ENCODE measurements around the gene DGKB.
A peak's percentile ranks its signal among the peaks of the same experiment; 100 is the strongest.

DGKB gene

DNA sequence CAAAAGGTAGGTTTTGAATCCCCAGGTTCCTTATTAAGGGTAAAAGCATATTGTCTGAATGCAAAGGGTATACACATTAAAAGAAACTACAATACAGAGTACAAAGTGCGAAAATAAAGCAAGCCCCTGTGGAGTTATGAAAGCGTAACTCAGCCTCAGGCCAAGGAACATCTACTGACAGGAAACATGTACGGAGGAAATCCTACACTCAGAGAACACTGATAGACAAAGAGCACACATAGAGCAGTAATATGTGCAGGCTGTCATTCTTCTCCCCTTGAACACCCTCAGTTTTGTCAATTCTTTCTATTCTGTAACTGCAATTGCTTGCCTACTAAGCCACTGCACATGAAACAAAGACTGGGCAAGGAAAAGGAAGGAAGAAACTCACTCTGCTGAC, 150.2 kb downstream of the DGKB start:
- no peak for DNase-seq

DNA sequence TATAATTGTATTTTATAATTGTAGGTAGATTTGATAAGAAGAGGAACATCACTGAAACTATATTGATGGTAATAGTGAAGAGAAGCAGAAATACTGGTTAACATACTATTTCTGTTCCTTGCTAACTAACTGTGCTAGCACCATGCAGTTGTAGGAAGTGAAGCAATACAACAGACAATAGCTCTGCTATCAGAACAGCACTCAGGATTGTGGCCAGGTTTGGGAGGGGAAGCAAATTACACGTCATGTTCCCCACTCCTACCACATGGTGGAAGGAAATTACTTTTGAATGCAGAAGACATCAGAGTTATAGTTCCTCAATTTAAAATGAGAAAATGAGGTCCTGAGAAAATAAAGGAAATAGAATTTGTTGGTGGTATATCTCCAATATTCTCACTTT, 151.1 kb downstream of the DGKB start:
- no peak for DNase-seq

DNA sequence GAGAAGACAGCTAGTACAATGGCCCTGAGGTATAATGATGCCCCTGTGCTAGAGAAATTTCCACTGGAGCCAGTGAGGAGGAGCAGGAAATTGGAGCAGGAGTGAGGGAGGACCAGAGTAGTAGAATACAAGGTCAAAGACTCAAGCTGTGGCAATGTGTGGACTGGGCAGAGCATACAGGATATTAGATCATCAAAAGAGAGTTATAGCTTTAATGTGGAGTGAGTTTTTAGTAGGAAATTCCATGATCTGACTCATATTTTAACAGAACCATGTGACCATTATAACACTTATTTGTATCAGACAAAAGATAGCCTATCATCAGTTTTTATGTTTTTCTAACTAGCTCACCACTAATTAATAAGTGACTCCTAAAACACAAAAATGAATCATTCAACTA, 154.1 kb downstream of the DGKB start:
- DNase-seq = no peak

DNA sequence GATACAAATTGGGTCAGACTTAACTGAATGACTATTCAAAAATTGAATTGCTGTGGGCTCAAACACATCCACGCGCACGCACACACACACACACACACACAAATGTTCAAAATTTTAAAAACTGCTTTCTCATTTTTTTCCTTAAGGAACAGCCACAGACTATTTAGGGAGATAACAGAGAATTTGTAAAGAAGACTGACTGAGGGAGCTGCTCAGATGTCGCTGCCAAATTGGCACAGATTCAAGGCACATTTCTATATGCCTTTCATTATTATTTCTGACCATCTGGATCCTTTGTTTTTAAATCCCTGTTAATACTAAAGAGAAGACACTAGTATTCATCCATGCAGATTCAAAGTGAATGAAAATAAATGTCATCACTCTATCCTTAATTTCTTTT, 154.8 kb downstream of the DGKB start:
- DNase-seq = no peak

DNA sequence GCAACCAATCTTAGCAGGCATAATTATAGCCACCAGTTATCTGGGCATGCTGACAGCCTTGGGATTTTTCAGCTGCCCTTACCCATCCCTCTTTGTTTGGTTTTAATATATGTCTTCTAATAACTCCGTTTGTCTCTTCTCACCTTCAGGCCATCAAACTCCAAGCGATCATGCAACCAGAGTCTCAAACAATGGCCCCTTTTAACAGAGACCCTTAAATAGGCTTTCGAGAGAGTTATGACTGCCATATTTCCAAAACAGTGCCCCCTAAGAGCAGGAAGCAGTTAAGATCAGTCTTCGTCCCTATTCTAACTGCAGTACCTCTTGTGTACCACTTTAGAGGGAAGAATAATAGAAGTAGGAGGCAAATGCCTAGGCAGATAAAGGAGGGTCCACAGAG, 157.5 kb downstream of the DGKB start:
- no peak for DNase-seq

DNA sequence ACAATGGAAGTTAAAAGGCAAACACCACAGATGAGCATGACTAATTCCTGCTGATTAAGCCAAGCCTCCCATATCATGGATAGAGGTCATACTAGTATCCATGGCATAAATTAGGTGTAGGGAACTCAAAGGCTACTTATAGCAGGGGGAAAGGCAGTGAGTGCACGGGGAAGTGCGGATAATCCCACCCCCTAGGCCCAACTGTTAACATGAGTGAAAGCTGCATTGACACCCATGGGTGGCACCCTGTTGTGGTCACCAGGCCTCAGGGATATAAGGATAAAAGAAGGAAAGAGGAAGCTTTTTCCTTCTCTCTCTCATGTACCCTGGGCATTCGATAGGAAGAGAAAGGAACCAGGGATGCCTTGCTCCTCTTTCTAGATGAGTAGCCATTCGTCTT, 161.9 kb downstream of the DGKB start:
- no peak for DNase-seq

DNA sequence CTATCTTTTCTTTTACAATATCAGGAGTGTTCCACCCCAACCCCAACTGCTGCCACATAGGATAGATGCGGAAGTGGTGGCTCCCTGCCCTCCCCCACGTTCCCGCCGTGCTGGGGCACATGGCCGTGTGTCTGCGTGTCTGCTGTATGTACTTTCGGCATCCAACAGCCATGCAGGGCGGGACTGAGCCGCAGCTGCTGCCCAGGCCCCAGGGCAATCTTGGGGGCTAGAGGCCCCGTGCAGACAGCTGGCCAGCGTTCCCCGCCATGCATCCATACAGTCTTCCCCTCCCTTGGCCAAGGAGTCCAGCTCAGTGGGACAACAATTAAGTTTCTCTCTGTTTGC, 162.7 kb downstream of the DGKB start:
- DNase-seq = no peak

DNA sequence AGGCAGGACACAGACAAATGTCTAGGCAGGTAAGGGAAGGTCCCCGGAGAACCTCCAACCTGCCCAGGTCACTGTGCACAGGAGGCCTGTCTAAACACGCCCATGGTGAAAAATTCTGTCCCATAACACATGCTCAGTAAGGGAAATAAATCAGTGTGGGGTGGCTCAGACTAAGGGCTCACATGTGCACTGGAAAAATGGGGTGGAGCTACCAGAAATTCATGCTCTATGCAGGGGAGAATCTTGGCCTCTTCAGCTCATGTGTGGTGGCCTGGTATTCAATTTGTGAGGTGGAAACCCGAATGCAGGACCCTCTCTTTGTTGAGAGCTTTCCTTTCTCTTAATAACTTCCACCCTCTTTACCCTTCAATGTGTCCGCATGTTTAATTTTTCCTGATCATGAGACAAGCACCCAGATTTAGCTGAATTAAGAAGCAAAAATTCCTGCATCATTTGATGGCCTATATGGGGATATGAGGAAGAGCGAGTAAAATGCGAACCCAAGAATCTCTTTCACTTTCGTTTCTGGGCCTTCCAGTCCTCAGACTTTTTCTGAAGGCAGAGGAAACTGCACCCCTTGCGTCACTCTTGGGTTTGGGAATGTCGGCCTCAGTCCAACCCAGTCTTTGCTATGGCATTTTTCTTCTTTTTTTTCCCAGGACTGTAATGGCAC, 163.2 kb downstream of the DGKB start:
- DNase-seq = no peak

DNA sequence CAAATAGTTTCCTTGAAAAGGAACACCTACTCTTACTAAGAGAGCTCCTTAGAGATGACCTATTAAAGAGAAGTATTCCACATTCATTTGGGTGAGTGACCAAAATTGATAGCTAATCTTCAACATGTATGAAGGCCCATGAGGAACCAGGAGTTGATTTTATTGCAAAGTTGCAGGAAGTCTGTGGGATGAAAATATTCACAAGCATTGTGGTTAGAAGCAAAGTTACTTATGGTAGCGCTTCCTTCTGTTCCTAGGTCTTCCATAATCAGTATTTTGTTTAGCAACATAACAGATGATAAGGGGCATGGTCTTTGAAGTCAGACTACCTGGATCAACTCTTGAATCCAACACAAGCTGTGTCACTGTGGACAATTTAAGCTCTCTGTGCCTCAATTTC, 164.5 kb downstream of the DGKB start:
- no peak for DNase-seq

DNA sequence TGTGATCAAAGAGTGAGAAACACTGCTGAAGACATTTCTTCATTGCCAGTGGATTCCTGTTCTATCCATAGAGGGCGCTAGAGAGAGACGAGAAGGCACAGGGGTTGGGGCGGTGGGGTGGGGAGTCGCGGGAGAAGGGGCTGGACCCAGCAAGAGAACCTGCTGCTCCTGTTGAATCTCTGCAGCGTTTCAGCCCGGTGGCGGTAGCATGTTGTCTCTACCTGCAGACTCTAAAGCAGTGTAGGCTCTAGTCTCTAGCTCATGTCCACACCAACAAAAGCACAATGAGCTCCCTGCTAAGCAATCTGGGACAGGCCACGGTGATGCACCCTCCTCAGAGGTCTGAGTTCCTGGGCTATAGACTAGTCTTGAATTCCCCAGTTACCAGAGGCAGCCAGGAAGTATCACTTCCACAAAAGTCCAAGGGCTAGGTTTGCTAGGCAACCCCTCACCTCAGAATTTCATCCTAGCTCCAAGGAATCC, 167.7 kb downstream of the DGKB start:
- DNase-seq = no peak

DNA sequence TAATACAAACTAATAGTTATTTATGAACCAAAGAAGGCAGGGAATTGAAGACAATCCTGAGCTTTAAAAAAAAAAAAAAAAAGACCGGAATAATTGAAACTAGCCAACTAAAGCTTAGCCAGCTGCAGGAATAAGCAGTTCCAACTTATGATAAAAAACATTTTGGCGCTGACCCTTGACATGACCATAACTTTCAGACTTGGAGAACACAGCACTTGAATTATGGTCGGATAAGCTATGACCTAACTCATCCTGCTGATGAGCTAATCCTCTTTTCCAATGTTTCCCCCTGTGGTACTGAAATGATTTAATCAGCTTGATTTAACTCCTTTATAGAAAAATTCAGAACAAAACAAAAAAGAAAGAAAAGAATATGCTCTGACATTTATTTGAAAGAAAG, 181.8 kb downstream of the DGKB start:
- no peak for DNase-seq

DNA sequence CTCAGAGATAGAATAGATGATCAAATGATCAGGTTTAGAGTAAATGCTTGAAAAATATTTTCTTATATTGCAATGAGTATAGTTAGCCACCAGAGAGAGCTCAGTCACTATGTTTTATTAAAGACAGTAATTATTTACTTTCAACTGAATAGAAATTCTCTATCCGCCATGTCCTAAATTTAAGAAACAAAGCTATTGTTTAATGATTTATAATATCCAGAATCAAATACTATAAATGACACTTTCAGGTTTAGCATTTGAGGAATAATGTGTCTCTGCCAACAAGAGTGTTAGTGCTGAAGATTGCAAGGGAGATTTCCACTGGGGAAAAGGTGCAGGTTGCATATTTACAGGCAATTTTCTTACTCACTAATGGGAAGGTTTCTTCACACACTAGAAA, 184.7 kb downstream of the DGKB start:
- DNase-seq = no peak

DNA sequence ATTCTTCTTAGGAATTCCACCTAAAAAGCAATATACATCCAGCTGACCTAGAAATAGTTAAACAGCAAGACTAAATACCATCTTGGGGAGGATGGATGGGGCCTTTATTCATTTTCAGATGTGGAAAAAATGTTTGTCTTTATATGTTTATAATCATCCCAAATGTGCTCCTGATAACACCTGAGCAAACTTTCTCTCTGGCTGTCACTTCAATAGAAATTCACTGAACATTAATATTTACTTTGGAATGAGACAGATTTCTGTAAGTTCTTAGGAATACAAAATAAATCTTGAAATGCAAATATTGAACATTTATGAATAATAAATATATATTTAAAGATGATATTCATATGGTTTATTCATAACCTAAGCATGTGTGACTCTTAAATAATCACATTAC, 185.4 kb downstream of the DGKB start:
- no peak for DNase-seq

DNA sequence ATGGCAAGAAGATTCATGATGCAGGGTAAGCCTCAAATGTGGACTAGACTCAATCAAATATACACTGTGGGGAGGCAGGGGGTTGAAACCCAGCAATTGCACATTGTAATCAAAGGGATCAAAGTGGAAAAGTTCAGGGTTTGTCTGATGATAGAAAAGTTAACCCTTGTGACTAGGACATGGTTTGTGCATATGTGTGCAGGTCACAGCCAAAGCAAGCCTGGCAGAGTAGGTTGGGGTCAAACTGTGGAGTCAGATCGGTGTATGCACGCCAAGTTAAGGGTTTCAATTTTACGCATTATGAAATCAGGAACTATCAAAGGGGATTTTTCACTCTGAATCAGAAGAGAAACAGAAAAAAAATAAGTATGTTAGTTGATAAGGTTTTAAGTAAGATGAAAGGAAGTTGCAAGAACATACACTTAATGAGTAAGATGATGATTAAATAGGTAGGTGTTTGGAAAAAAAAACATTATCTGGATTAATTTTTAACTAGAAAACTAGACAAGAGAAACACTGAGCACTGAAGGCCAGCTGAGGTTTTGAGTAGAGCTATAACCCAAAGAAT, 188.3 kb downstream of the DGKB start:
- DNase-seq = no peak

DNA sequence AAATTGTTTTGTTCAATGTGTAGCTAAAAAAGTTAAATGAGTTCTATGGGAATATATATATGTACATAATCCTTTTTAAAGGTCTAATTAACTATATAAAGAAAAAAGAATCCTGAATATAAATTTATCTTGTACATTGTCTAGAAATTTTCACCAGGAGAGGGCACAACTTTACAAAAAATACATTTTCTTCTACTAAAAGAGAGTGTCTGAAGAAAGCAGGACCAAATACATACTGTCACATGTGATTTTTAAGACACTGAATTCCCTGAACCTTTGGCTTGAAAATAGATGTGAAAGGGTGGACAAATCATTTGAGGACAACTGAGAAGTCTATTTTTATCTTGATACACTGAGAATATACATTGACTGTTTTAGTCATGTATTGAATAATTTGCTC, 204.3 kb downstream of the DGKB start:
- no peak for DNase-seq

DNA sequence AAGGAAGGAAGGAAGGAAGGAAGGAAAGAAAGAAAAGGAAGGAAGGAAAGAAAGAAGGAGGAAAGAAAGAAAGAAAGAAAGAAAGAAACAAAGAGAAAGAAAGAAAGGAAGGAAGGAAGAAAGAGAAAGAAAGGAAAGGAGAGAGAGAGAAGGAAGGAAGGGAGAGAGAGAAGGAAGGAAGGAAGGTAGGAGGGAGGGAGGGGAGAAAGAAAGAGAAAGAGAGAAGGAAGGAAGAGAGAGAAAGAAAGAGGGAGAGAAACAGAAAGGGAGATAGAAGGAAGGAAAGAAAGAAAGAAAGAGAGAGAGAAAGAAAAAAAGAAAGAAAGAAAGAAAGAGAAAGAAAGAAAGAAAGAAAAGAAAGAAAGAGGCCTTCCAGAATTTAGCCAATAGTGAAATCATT, 204.9 kb downstream of the DGKB start:
- no peak for DNase-seq

DNA sequence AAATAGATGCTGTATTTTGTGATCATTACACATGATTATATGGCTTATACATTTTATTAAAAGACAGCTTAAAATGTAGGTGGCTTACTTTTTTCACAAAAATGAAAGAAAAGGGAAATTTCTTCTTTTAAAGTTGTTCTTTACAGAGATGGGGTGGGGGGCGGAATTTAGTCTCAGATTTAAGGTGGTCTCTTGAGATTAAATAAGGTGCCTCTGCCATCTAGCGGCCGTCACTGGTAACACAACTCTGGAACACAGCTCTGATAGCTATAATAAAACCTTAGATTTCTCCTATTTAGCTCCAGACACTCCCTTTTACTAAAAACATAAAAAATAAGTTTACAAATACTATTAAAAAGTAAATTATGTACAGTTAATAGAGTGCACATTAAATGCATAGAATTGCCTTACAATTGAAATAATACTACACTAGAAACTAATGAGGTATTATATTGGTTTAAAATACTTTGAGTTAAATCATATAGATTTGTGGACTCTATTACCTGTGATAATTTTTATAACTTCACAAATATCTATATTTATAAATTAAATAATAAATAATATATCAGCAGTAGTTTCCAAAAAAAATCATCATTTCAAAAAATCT, 210.9 kb downstream of the DGKB start:
- DNase-seq = peak; percentile 36

DNA sequence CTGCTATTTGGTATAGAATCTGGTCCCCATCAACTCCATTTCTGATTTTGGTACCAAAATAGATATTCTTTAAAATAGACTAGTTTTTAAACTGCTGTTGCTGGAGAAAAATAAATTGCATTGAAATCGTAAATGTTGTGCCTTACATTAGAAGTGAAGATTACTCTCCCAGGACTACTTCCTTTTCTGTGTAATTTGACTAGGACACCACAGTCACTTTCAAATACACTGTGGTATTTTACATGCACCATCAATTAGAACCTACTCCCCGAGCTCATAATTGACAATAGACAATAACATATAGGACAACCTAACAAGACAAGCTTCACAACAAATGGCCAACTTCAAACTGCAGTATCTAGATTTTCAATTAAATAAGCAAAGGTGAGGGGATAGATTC, 211.5 kb downstream of the DGKB start:
- DNase-seq = no peak

DNA sequence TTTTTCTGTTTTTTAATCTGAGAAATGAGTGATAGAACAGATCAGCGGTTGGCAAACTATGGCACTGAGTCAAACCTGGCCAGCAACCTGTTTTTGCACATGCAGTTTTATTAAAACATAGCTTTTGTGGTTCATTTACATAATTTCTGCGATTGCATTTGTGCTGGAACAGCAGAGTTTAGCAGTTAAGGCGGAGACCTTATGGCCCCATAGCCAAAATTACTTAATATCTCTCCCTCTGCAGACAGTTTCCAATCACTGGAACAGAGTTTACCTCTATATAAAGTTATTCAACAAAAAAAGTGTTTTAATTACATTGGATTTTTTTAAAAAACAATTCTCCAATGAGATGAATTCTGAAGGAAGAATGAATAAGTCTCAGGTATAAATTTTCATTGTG, 212.1 kb downstream of the DGKB start:
- no peak for DNase-seq

DNA sequence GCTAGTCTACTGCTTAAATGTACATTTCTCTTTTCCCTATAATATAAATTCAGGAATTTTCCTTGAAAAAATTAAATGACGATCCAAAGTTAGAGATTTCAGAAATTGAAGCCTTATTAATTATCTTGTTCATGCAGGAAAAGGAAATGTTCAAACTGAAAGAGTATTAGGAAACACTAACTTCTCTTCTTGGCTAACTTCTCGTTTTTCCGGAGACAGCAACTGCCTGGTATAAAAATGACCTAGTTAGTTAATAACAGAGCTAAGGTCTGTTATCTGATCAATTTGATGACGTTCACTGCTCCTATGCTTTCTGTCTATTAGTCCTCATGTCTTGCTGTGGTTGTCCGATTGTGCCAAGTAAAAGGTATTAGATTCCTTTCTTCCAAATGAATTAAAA, 212.5 kb downstream of the DGKB start:
- no peak for DNase-seq

DNA sequence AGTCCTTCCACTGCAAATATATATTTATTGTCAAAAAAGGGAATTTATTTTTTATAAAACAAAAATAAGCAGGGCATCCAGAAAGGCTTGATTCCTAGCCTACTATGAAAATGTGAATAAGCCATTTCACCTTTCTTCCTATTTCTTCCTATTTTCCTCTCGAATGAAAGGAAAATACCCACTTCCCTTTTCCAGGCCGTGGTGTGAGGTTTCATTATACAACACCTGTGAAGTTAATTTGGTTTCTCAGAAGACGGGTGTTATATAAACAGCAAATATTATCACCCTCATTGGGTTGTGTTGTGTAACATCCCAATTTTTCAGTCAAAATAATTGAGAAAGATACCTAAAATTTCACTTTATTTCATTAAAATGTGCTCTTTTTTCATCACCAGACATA, 214.3 kb downstream of the DGKB start:
- DNase-seq = no peak

DNA sequence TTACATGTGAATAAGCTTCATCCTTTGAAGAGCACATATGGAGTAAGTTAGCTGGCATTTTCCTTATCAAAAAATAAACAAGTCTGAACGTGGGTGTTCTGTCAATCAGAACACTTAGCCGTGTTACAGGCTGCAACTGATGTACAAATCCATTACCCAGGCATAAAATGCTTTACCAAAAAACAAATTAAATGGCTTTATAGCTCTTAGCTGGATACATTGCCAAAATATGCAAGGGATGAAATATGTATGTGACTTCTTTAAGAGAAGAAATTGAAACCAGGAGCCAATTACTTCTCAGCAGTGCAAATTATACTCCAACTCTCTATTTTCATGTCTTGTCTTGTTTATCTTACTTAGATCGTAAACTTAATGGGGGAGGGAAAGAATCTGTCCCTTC, 214.8 kb downstream of the DGKB start:
- no peak for DNase-seq

DNA sequence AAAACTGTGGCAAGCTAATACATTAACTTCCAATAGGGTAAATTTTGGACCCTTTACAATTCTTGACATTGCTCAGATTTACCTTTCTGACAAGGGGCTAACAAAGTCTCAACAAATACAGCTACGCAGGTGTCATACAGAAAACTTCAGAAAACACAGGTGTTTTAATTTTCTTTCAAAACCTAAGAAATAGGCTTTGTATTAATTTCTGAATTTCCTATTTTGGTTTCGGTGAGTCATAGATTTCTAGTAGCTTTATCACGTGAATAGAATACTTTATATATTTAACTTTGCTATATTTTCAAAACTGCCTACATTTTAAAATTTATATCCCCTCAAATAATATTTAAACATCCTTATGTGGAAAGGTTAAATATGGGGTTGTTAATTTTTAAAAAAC, 215.3 kb downstream of the DGKB start:
- DNase-seq = no peak

DNA sequence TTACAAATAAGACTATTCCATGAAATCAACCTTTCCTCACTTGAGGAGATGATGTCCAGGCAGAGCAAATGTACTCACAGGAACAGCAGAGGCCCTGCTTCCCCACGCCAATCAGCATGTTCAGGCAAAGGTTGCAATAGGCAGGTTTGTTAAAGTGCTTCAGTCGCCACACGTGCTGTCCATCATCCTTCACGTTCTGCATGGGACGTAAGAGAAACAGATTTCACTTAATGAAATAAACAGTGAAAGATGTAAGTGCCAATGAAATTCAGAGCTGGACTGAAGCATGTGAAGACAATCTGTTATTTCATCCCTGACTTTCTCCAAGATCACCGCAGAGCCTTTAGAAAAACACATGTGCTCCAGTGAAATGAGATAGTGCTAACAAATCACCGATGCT, 217.4 kb downstream of the DGKB start:
- no peak for DNase-seq

DNA sequence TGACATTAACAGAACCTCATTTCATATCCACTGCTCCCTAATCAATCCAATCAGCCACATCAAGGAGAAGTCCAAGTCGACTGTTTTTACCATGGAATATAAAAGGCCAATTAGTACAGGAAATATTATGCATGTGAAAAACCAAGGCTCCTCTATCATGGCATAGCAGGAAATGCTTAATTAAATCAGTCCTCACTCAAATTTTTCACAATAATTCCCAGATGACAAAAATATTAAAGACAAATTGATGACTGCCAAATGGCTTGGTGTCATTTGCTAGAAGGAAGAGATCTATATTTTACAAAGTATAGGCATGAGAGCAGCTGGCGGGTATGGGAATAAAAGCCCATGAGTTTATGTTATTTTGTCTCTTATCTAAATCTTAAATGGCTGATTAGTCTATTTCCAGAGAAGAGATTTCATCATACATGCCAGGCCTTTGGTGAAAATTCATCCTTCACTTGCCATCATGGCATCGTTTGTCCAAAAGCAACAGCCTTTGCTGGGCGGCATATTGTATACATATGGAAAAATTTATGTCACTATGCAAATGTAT, 219.6 kb downstream of the DGKB start:
- DNase-seq = no peak
